Keratinocyte (primary cell): ENCODE measurements around the gene TMEM109. TPM values are rescaled to one million over a fixed set of nuclear protein-coding genes. Genes with fewer than 3 reads are reported as not detected.

ENCODE experiments used
- DNase-seq: peaks from one replicate; pipeline ENCODE4 v3.0.0-alpha.2; 2011; ENCODE audit warnings: low read depth, missing footprints, low spot score
- FAIRE-seq: peaks from 2 replicates; lab custom pipeline; 2011; peaks lifted over from hg19 to GRCh38; lab: Jason Lieb, UNC
- H2AFZ ChIP-seq: 2 replicates; pipeline ENCODE4 v1.6.0; 2012; ENCODE audit warnings: low read length, control low read depth, inconsistent platforms; ENCODE audit not compliant: control insufficient read depth
- H3K27ac ChIP-seq: 2 replicates; pipeline ENCODE4 v1.5.1; 2011; ENCODE audit warnings: low read length; ENCODE audit not compliant: control insufficient read depth, insufficient read depth
- H3K27me3 ChIP-seq: 3 replicates; pipeline ENCODE4 v1.6.0; 2011; ENCODE audit warnings: low read length; ENCODE audit not compliant: control insufficient read depth, insufficient read depth; ENCODE audit errors: extremely low read depth
- H3K36me3 ChIP-seq, 2 experiments: 2 replicates in 1 of 2; 3 replicates in 1 of 2; pipeline ENCODE4 v1.5.1; 2011; ENCODE audit warnings: low read length in 2 of 2, mild to moderate bottlenecking in 1 of 2; ENCODE audit not compliant: control insufficient read depth in 2 of 2, insufficient read depth in 2 of 2; ENCODE audit errors: extremely low read depth in 1 of 2
- H3K4me1 ChIP-seq: 3 replicates; pipeline ENCODE4 v1.5.1; 2011; ENCODE audit warnings: low read length; ENCODE audit not compliant: control insufficient read depth, insufficient read depth; ENCODE audit errors: extremely low read depth
- H3K4me2 ChIP-seq: 3 replicates; pipeline ENCODE4 v1.6.0; 2011; ENCODE audit warnings: low read depth, low read length; ENCODE audit not compliant: control insufficient read depth, insufficient read depth; ENCODE audit errors: extremely low read depth
- H3K4me3 ChIP-seq, 3 experiments: fragments of 200-600 bp in 1 of 3; sonication (generic) in 1 of 3; 2 replicates in 2 of 3; 3 replicates in 1 of 3; pipeline ENCODE4 v1.5.1; 2011 to 2016; ENCODE audit warnings: low read length in 3 of 3, mild to moderate bottlenecking in 3 of 3, control low read depth in 2 of 3, inconsistent platforms in 1 of 3, low read depth in 1 of 3, mixed read lengths in 1 of 3, mixed run types in 1 of 3, moderate library complexity in 1 of 3; ENCODE audit not compliant: control insufficient read depth in 2 of 3, insufficient read depth in 2 of 3; ENCODE audit errors: extremely low read depth in 1 of 3
- H3K79me2 ChIP-seq: 2 replicates; pipeline ENCODE4 v1.6.0; 2012; ENCODE audit warnings: low read length; ENCODE audit not compliant: control insufficient read depth, insufficient read depth
- H3K9ac ChIP-seq: 3 replicates; pipeline ENCODE4 v1.6.0; 2011; ENCODE audit warnings: low read length; ENCODE audit not compliant: control insufficient read depth, insufficient read depth; ENCODE audit errors: extremely low read depth
- H3K9me1 ChIP-seq: 3 replicates; pipeline ENCODE4 v1.6.0; 2011; ENCODE audit warnings: low read length; ENCODE audit not compliant: control insufficient read depth, insufficient read depth; ENCODE audit errors: extremely low read depth
- H3K9me3 ChIP-seq: 2 replicates; pipeline ENCODE4 v1.5.1; 2012; ENCODE audit warnings: low read depth, low read length; ENCODE audit not compliant: control insufficient read depth
- H4K20me1 ChIP-seq: 3 replicates; pipeline ENCODE4 v1.6.0; 2011; ENCODE audit warnings: low read length; ENCODE audit not compliant: control insufficient read depth, insufficient read depth; ENCODE audit errors: extremely low read depth
- EZH2 ChIP-seq: IDR thresholded peaks from one replicate; pipeline ENCODE4 v1.6.1; 2012; ENCODE audit warnings: inconsistent platforms, mild to moderate bottlenecking, low read length, moderate library complexity
- dilution Hi-C: fragments of 300-500 bp; cut with MboI; formaldehyde crosslinking; loops from one replicate; pipeline ENCODE4 v1.7.0; 2020; ENCODE audit warnings: low sequenced_read_pairs; ENCODE audit not compliant: extremely low pct_ligation_motif_present
- polyA plus RNA-seq, 5 experiments: library from polyadenylated mRNA; depleted of rRNA in 3 of 5; stranded (reverse) in 3 of 5; stranded (forward) in 1 of 5; unstranded in 1 of 5; fragments of >200 nt; gene quantifications; 1 replicate in 1 of 5; 2 replicates in 3 of 5; 3 replicates in 1 of 5; pipeline versions ENCODE4 v1.2.1 to v1.2.3, GENCODE V29; 2011 to 2012; ENCODE audit warnings: missing spikeins in 2 of 5, low read depth in 1 of 5, low replicate concordance in 1 of 5
- TF ChIP-seq, protein P1 (sequence below), 3 experiments: IDR thresholded peaks in 1 of 3; conservative IDR thresholded peaks in 1 of 3; optimal IDR thresholded peaks in 1 of 3; 2 replicates in 2 of 3; 3 replicates in 1 of 3; pipeline versions ENCODE3 to v1.5.1; 2011; ENCODE audit warnings: low read length in 3 of 3, mild to moderate bottlenecking in 3 of 3, moderate library complexity in 2 of 3, control low read depth in 1 of 3, inconsistent platforms in 1 of 3; ENCODE audit not compliant: insufficient read depth in 2 of 3; ENCODE audit errors: extremely low read depth in 1 of 3

TMEM109 gene
- polyA plus RNA-seq, 1 donor (not counting 4 experiments of a cell fraction or from before 2014, with no cell fraction given), result 25.2 TPM

DNA sequence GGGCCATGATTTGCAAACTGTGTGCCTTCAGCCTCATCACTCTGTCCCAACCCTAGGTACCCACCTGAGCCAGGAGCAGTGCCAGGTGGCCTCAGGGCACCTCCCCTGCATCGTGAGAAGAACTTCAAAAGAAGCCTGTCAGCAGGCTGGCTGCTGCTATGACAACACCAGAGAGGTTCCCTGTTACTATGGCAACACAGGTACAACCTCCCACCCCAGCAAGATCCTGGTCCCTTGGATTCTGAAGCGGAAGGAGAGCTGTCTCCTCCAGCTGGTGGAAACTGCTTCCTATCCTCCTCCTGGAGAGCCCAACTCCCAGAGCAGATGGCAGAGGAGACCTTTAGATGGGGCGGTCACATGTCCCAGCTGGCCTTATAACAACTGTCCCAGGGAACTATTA is 43.7 kb upstream of the TMEM109 start:
- Histone ChIP-seq H3K9ac (no peak overlapping the region), H3K36me3 (no peaks in the 10 kb centered on the region), H4K20me1 (no peaks in the 10 kb centered on the region), H3K4me3 (no peak overlapping the region), H3K4me2 (no peak overlapping the region), H3K4me1 (no peaks in the 10 kb centered on the region), H3K27me3 (no peaks in the 10 kb centered on the region), H2AFZ (no peak overlapping the region), H3K9me3 (no peaks in the 10 kb centered on the region), H3K9me1 (no peaks in the 10 kb centered on the region), H3K27ac (no peak overlapping the region), H3K79me2 (no peaks in the 10 kb centered on the region)
- DNase-seq (no peak), FAIRE-seq (no peak)
- dilution Hi-C loops, result no loop called here
- no peak for TF ChIP-seq EZH2
- TF ChIP-seq, protein P1, sequence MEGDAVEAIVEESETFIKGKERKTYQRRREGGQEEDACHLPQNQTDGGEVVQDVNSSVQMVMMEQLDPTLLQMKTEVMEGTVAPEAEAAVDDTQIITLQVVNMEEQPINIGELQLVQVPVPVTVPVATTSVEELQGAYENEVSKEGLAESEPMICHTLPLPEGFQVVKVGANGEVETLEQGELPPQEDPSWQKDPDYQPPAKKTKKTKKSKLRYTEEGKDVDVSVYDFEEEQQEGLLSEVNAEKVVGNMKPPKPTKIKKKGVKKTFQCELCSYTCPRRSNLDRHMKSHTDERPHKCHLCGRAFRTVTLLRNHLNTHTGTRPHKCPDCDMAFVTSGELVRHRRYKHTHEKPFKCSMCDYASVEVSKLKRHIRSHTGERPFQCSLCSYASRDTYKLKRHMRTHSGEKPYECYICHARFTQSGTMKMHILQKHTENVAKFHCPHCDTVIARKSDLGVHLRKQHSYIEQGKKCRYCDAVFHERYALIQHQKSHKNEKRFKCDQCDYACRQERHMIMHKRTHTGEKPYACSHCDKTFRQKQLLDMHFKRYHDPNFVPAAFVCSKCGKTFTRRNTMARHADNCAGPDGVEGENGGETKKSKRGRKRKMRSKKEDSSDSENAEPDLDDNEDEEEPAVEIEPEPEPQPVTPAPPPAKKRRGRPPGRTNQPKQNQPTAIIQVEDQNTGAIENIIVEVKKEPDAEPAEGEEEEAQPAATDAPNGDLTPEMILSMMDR (optimal IDR thresholded peaks at IDR 0.05 in 1 of 3, IDR thresholded peaks at IDR 0.05 in 1 of 3, conservative IDR thresholded peaks at IDR 0.05 in 1 of 3; ENCODE audit: extremely low read depth in 1 of 3, insufficient read depth in 2 of 3, low read length in 3 of 3), result no peak

DNA sequence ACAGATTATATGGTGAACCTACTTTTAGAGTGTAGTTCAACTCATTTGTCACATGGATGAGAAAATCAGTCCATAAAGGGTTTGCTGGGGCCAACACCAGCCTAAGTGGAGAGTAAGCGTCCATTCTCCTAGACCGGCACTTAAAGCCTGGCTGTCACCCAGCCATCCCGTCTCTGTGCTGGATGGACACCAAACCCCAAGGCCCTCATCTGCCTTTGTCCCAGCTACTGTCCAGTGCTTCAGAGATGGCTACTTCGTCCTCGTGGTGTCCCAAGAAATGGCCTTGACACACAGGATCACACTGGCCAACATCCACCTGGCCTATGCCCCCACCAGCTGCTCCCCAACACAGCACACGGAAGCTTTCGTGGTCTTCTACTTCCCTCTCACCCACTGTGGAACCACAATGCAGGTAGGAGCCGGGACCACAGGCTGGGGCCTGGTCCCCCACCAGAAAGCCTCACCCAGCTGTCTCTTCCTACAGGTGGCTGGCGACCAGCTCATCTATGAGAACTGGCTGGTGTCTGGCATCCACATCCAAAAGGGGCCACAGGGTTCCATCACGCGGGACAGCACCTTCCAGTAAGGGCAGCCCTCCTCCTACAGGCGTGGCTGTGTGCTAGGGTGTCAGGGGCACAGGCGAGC is 43.1 kb upstream of the TMEM109 start:
- Histone ChIP-seq H3K27me3 (no peaks in the 10 kb centered on the region), H3K27ac (no peak overlapping the region), H3K36me3 (no peaks in the 10 kb centered on the region), H3K4me2 (no peak overlapping the region), H3K9me1 (no peaks in the 10 kb centered on the region), H3K79me2 (no peaks in the 10 kb centered on the region), H3K4me3 (no peak overlapping the region), H3K9me3 (no peaks in the 10 kb centered on the region), H2AFZ (no peak overlapping the region), H3K9ac (no peak overlapping the region), H3K4me1 (no peaks in the 10 kb centered on the region), H4K20me1 (no peaks in the 10 kb centered on the region)
- DNase-seq, result no peak
- TF ChIP-seq, protein P1 (optimal IDR thresholded peaks at IDR 0.05 in 1 of 3, IDR thresholded peaks at IDR 0.05 in 1 of 3, conservative IDR thresholded peaks at IDR 0.05 in 1 of 3; ENCODE audit: extremely low read depth in 1 of 3, insufficient read depth in 2 of 3, low read length in 3 of 3), result no peak
- TF ChIP-seq EZH2, result no peak
- no peak for FAIRE-seq
- dilution Hi-C loops, result no loop called here
